ENCODE results near the gene MAPK1IP1L.

The MAPK1IP1L gene

DNA sequence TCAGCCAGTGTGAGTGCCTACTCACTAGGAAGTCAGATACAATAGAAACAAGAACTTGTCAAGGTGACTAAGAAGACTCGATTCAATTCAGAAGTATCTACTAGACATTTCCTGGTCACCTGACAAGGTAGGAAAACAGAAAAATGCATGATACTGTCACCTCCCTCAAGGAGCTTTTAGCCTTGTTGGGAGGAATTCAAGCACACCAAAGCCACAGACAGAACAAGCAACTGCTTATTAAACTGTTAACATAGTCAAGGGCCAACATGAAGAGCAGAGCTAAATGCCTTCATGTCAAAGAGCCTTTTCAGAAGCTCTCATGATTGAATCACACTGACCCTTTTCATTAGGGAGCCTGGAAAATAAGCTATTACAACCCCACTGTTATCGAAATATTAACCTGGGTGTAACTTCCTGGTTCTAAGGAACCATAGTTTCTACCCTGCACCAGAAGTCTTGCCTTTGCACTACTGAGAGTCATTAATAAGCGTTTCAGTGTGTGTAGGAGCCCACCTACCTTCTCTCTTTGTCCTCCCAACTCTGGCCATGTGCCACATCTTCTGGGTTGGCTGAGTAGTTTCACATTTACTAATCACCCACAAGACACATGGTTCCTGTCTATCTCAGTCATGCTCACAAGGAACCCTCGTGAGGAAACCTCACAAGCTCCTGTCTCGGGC is 46.6 kb downstream of the MAPK1IP1L start:
- no peak for DNase-seq (ENCODE audit: low read depth)

DNA sequence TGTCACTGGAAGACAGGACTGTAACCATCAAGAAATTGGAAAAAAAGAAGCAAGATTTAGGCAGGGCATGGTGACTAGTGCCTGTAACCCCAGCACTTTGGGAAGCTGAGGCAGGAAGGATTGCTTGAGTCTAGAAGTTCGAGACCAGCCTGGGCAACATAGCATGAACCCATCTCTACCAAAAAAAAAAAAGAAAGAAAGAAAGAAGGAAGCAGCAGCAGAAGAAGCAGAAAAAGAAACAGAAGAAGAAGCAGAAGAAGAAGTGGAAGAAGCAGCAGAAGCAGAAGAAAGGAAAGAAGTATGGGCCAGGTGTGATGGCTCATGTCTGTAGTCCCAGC is 47.1 kb downstream of the MAPK1IP1L start:
- DNase-seq (ENCODE audit: low read depth): no peak

- DNase-seq (ENCODE audit: low read depth): no peak
These were observed 48.3 kb downstream of the MAPK1IP1L start for GRCh38 chr14:55099756-55100155.

GRCh38 chr14:55101698-55102097 is 50.3 kb downstream of the MAPK1IP1L start:
- DNase-seq (ENCODE audit: low read depth): no peak

GRCh38 chr14:55102141-55102621 is 50.7 kb downstream of the MAPK1IP1L start:
- peak; percentile 81 for DNase-seq (ENCODE audit: low read depth)

GRCh38 chr14:55103005-55103640 is 51.7 kb downstream of the MAPK1IP1L start:
- peak; percentile 80 for DNase-seq (ENCODE audit: low read depth)

- no peak for DNase-seq (ENCODE audit: low read depth)
These were observed 52.8 kb downstream of the MAPK1IP1L start for GRCh38 chr14:55103971-55104954.

GRCh38 chr14:55105991-55106390 is 54.5 kb downstream of the MAPK1IP1L start:
- no peak for DNase-seq (ENCODE audit: low read depth)

DNA sequence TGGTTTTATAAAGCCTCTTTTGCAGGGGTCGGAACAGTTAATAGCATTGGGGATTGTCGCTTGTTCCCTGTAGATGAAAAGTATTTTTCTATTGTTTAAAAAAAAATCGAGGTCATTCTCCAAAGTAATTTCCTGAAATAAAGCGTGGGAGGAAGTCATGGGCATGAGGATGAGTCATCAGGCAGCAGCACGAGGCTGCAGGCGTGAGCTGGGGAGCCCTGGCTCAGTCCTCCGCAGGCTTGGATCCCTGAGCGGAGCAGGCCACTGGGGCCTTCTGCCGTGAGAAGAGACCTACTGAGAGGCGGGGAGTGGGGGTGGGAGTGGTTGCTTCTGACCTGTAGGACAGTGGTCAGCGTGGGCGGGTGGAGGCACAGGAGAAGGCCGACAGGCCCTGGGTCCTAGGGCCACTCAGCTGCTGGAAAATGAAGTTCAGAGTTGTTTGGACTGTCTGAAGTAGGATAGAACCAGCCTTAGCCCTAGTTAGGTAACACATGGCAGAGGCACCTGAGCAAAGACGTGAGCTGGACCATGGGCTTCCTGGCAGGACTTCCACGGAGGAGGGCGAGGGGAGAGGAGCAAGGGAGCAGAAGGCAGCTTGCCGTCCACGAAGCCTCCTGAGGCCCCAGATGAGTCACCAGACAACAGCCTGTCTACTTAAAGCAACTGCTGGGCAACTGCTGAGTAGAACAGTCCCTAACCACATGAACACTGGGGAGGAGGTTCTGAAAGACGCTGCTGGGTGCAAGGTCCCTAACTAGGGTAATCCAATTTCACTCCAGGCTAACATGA is 56.5 kb downstream of the MAPK1IP1L start:
- peak; percentile 92 for DNase-seq (ENCODE audit: low read depth)

GRCh38 chr14:55109836-55110235 is 58.4 kb downstream of the MAPK1IP1L start:
- DNase-seq (ENCODE audit: low read depth): no peak

DNA sequence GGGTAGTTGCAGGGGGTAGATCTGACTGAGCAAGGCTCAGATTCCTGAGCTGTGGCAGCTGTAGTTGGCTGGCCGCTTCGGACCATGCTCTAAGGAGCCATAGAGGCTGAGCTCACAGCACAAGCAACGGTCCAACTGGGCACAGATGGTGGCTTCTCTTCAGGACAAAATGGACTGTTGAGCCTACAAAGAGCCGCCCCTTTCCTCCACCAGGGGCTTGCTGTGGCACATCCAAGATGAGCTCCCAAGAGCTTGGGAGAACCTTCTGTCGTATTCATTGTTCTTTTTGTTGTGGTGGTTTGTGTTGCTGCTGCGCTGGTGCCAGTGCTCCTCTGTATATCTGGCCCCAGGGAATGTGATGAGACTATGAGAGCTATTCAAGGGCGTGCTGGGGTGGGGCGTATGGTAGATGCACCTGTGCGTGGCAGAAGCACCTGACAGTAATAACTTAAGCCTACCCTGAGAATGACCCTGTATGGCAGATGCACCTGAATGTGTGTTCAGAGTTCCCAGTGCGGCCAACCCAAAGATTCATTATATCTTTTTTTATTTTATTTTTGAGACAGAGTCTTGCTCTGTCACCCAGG is 59.8 kb downstream of the MAPK1IP1L start:
- DNase-seq (ENCODE audit: low read depth): no peak

DNA sequence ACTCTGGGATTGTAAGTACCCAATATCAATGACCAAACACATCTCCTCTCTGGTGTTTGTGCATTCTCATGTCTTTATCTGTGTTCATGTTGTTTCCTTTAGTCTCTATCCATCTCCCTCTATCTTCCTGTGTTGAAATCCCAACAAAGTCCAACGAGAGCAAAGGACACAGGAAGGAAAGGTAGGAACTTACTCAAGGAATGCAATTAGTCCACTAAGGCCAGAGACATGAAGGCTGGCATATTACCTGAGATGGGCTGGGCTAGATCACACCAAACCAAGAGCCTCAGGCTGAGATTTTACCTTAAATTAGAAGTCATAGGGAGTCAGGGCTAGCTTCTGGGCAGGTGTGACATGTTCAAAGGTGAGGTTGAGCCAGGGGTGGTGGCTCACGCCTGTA is 63.3 kb downstream of the MAPK1IP1L start:
- DNase-seq (ENCODE audit: low read depth): no peak

- DNase-seq (ENCODE audit: low read depth): no peak
These were observed 64.0 kb downstream of the MAPK1IP1L start for GRCh38 chr14:55115460-55115859.

DNA sequence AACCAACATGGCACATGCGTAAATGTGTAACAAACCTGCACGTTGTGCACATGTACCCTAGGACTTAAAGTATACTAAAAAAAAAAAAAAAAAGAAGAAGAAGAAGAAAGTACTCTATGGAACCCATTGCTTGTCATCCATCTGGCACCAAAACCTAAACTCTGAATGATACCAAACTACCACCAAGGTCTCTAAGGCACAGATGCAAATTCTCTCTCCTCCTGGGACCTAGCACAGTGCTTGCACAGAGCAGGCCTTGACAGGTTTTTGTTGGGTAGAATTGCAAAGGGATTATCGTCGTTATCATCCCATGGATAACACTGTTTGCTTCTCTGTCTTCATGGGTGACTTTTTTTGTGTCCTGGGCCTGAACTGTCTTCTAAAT is 64.4 kb downstream of the MAPK1IP1L start:
- DNase-seq (ENCODE audit: low read depth): no peak

DNA sequence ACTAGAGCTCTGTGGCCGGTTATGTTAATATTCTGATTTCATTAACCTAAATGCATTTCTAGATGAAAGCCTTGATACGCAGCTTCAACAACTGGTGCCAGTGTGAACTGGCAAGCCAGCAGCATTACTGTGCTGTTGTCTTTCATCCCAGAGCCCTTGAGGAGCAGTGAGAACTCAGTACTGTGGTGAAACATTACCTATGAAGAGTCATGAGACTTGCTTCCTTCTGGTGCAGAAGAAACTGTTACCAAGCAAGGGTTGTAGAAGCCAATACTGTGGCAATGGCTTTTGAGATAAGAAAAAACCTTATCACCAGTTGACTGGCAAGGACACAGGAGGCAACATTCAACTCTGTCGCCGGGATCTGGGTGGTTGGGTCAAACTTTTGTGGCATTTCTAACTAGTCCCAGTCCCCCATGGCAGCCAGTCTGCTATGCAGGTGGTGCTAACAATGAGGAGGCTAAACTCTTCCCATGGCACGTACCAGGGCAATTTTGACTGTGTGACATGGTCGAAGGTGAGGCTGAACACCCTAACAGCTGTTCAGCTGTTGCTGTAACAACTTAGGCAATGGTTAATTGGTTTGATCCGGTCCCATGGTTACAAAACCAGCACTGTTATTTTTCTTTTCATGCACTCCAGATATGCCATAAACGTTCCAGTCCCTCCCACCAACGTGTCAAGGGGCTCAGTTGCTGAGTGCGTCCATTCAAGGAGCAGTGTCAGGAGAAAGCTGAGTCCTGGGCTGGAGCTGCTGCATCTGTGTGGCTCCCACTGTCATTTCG is 65.0 kb downstream of the MAPK1IP1L start:
- DNase-seq (ENCODE audit: low read depth): no peak

DNA sequence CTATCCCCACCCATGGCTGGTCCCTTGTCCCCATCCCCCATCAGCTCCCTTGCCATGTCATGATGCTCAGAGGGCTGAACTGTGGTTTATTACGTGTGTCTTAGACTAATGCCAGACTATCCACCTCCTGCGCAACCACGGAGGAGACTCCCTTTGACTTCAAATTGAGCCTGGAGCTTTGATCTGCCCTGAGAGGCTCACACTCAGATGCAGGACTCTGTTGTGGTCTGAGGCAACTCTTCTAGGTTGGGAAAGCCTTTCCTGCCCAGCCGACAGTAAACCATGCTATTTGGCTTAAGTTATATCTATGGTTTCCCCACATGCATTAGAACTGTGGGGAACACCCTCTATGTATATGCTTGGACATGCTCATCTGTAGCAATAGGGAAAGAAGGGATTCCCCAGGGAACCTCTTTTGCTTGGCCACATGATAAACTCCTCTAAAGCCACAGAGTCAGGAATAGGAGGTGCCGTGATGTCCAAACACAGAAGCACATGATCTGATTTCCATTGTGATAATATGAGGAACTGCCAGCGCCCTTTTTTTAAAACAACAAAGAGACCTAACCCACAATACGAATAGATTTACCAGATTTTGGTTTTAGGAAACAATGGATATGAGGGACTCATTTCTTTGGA is 66.5 kb downstream of the MAPK1IP1L start:
- DNase-seq (ENCODE audit: low read depth): no peak

GRCh38 chr14:55118761-55119160 is 67.3 kb downstream of the MAPK1IP1L start:
- DNase-seq (ENCODE audit: low read depth): no peak

Measured in non-pigmented ciliary epithelial cell (primary cell).